Esophagus squamous epithelium (tissue), 4 donors: ENCODE data around the gene FHOD3.

Experiments
- CTCF ChIP-seq, 6 experiments: fragments of 450-650 bp in 4 of 6; fragments of 200-600 bp in 2 of 6; sonication (generic) in 2 of 6; IDR thresholded peaks; one replicate each; pipeline ENCODE4 v1.5.1; 2016 to 2019; ENCODE audit warnings: antibody characterized with exemption in 6 of 6, mild to moderate bottlenecking in 4 of 6, moderate library complexity in 4 of 6
- POLR2A ChIP-seq, 4 donors: fragments of 450-650 bp; IDR thresholded peaks; one replicate each; pipeline ENCODE4 v1.6.1; 2017; ENCODE audit warnings: antibody characterized with exemption in 4 of 4, mild to moderate bottlenecking in 4 of 4, moderate library complexity in 3 of 4

- no peak for TF ChIP-seq POLR2A (IDR thresholded peaks at IDR 0.05)
- TF ChIP-seq CTCF (IDR thresholded peaks at IDR 0.05): no peak
Observed at GRCh38 chr18:36622610-36623009, 325.1 kb downstream of the FHOD3 start.
